Measurements from ENCODE around the gene FBXO7. TPM values are rescaled to one million over a fixed set of nuclear protein-coding genes. Genes with fewer than 3 reads are reported as not detected.

Gene FBXO7
- polyA plus RNA-seq, 1 donor, result 131 TPM

DNA sequence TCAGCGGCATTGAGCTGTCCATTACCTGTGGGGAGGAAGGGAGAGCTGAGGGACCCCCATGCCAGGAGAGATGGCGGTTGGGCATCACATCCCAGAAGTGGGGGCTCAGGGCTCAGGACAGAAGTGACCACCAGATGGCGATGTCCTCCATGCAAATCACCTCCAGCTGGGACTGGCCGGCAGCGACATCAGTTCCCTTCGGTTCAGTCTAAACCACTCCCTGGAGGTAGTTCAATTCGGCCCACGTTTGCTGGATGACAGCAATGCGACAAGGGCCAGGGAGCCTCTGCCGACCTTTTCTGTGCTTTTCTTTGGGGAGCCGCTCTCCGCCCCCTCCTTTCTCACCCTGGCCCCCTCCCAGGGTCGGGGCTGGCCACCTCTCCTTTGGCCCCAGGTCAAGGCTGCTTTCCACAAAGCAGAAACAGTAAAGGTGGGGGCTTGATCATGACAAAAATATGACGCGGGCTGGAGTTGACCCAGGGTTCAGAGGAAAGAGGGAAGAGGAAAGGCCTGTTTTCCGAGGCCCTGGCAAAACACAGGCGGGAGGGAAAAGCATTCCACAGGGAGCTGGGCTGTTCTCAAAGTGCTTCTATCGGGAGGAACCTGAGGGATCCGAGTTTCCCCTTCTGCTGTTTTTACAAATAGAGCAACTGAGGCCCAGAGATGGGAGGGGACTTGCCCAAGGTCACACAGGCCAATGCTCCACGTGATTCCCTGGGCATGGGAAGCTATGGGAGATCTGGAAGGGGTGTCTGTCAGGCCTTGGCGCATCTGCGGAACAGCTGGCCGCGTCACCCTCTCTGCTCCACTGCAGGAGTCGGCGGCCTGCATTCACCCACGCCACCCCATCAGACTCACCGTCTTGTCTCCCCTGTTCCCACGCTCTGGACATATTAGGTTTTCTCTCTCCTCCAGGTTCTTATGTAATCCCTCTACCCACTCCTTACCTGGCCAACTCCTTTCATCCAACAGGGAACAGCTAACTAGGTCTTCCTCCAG lies 54.7 kb downstream of the FBXO7 start:
- peak; percentile 81 for DNase-seq

DNA sequence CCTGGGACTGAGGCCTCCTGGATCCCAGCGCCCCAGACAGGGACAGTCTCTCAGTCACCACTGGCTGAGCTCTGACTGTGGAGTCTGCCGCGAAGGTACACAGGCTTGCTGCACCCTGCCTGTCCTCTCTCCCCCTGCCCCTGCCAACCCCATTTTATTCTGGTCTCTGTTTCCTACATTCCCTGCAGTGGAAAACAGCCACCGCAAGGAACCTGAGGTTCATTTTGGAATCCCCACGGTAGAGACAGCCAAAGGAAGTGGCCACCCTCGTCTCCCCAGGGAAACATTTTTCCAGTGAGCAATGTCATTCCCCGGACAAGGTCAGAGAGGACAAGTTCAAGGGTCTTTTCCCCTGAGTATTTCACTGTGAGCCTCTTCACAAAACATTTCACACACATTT lies 56.6 kb downstream of the FBXO7 start:
- no peak for DNase-seq

DNA sequence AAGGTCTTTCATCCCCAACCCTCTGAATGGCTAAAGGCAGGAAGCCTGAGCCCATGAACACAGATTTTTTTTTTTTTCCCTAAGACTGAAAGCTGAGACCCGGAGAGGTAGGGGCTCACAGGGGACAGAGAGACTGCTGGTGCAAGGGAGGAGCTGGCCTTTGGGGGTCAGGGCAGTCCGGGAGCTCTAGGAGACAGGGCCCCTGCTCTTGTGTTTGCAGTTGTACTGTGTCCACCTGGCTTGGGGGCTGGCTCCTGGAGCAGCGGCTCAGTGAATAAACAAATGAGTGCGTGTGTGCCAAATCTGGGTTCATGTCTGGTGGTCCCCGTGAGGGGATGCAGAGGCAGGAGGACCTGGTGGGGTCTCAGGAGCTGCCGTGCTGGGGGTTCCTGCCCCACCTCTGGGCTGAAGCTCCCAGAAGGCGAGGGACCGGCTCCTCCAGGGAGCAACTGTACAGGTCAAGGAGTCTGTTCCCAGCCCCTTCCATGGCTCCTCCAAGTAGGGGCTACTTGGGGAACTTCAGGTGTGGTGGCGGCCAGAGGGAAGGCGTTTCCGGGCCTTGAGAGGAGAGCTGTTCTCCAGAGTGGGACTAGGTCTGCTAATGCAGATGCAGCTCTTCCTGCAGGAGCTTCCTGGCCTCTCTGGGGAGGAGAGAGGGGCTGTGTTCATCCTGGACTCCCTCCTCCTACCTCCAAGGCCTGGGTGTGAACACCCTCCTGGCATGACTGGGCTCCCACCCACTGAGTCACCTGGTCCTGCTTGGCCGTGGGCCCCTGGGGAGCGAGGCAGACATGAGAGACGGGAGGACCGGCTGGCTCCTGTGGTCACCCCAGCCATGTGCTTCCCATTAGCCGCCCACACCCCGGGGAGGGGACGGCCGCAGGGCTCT lies 57.6 kb downstream of the FBXO7 start:
- DNase-seq, result no peak

- peak; percentile 71 for DNase-seq
Observed at GRCh38 chr22:32532820-32533128, 58.2 kb downstream of the FBXO7 start.

GRCh38 chr22:32533265-32534111 lies 58.9 kb downstream of the FBXO7 start:
- DNase-seq, result no peak

GRCh38 chr22:32534252-32535235 lies 59.9 kb downstream of the FBXO7 start:
- DNase-seq, result no peak

DNA sequence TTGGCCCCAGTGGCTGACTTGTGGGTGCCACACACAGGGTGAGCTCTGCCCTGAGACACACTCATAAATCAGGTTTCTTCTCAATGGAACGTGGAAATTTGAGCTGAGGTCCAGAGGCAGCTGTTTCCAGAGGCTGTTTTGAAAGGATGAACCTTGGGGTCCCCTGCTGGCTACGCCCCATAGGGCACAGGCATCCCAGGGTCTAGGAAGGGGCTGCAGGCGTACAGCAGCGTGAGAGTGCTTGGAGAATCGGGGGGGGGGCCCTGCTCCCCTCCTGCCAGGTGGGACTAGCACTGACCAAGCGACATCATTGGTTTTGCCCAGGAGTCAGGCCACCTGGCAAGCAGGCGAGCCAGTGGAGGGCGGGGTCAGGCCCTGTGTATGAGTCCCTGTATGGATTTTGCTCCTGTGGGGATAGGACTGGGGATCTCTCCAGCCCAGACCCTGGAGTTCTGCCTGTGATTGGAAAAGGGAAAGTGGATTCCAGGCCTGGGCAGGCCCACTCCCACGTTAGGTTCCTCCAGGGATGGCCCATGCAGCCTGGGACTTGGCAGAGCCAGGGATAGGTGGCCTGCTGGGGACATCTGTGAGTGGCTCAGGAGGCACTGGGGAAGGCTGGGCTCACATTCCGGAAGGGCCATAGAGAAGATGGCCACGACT lies 61.0 kb downstream of the FBXO7 start:
- DNase-seq, result no peak

- no peak for DNase-seq
Observed at GRCh38 chr22:32536352-32536751, 61.7 kb downstream of the FBXO7 start.

GRCh38 chr22:32538521-32538920 lies 63.9 kb downstream of the FBXO7 start:
- no peak for DNase-seq

DNA sequence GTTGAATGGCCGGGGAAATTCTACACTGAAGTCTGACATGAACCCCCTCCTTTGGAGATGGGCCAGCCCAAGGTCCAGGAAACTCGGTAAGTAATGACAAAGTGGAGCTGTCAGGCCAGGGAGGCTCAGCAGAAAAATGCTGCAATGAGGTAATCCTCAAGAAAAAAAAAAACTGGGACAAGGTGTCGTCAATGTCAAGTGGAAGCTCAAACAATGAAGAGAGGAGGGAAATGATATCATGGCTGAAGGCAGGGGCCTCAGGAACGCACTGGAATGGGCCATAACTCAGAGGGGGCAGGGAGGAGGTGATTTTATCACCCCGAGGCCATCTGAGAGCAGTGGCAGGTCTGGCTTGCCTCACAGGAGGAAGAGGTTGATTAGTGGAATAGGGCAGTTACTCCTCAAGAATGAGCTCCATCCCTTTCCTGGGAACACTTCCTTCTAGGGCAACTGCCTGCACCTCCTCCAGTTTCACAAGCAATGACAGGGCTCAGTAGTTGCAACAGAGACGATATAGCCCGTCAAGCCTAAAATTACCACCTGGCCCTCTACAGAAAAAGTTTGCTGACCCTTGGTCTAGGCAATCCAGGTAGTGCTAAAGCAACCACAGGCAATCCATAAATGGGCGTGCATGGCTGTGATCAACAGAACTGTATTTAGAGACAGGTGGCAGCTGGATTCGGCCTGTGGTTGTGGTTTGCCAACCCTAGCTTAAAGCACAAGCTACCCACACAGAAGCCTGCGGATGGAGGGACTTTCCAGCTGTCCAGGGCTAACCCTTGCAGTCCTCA lies 65.2 kb downstream of the FBXO7 start:
- DNase-seq, result no peak

- DNase-seq, result no peak
Observed at GRCh38 chr22:32541481-32541880, 66.9 kb downstream of the FBXO7 start.

DNA sequence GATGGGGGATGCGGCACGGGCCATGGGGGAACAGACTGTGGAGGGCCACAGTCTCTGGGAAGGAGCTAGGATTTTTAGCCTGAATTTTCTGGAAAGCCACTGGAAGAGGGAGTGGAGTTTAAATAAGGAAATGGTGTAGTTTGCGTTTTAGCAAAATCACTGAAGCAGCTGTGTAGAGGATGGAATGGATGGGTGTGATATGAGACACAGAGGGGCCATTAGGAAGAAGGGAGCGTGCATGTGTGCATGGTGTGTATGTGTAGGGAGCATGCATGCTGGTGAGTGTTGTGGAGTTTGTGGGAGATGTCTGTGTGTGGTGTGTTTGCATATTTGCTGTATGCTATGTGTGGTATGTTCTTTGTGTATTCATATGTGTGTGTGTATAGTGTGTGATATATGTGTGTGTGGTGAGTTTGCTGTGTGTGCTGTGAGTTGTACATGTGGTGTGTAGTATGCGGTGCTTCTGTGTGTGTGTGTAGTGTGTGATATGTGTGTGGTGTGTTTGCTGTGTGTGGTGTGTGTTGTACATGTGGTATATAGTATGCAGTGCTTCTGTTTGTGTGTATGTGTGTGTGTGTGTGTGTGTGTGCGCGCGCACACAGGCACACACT lies 67.6 kb downstream of the FBXO7 start:
- no peak for DNase-seq

- DNase-seq, result no peak
Observed at GRCh38 chr22:32542677-32543357, 68.2 kb downstream of the FBXO7 start.

DNA sequence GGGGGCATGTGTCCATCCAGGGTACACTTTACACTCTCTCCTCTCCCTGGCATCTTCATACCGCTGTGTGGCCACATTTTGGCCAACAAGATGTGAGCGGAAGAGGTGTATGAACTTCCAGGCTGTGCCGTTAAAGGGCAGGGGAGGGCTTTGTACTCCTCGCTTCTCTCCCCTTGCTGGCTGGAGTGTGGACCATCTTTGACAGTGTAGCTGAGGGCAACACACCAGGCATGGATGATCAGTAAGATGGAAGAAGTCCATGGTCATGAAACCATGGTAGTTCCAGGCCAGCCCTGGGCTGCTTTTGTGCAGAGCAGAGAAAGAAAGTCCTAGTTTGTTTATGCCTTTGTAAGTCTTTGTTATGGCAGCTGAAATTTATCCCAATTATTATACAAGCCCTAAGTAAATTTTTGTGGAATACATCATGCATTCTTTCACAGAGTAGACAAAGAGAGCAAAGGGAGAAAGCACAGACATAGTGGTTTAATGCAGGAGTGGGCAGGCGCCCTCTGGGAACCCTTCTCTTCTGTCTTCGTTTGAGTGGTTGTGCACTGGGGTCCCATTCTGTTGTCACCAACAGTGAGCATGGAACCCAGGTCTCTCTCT lies 70.4 kb downstream of the FBXO7 start:
- DNase-seq, result no peak

GRCh38 chr22:32545801-32546200 lies 71.2 kb downstream of the FBXO7 start:
- DNase-seq, result no peak

GRCh38 chr22:32546496-32546895 lies 71.9 kb downstream of the FBXO7 start:
- no peak for DNase-seq

DNA sequence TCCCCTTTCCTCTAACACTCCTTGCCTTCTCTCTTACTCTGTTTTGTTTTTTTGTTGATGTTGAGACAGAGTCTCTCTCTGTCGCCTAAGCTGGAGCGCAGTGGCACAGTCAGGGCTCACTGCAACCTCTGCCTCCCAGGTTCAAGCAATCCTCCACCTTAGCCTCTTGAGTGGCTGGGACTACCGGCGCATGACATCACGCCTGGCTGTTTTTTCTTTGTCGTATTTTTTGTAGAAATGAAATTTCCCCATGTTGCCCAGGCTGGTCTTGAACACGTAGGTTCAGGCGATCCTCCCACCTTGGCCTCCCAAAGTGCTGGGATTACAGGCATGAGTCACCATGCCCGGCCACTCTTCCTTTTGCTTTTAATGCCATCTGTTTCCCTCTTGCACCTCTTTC lies 72.3 kb downstream of the FBXO7 start:
- no peak for DNase-seq

DNA sequence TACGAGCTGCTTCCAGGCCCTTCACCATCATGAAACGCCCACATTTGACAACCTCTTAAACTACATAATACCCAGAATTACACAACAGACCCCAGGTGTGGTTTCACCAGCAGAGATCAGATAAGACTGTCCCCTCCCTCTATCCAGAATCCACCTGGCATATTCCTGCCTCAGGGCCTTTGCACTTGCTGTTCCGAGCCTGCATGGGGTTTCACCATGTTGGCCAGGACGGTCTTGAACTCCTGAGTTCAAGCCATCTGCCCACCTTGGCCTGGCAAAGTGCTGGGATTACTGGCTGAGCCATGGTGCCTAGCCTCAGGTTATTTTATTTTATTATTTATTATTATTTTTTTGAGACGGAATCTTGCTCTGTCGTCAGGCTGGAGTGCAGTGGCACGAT lies 73.4 kb downstream of the FBXO7 start:
- DNase-seq, result no peak

Measured in left kidney (tissue), 2 donors.